SH-SY5Y (cell line): ENCODE data around the gene MPP4.

Source experiments
- GATA2 ChIP-seq: IDR thresholded peaks from 2 replicates; pipeline ENCODE4 v1.6.1; 2011; ENCODE audit warnings: mild to moderate bottlenecking, low read depth, low read length
- GATA3 ChIP-seq: IDR thresholded peaks from 2 replicates; pipeline ENCODE4 v1.6.1; 2011; ENCODE audit warnings: low read depth, mild to moderate bottlenecking, low read length, moderate library complexity

- no peak for TF ChIP-seq GATA2
- TF ChIP-seq GATA3, result no peak
These were observed 77.0 kb downstream of the MPP4 start for GRCh38 chr2:201621293-201621999.
